GM19240 (cell line): ENCODE results near the gene C14orf180.
"Not testable (repeated sequence)": the region's sequence is repeated elsewhere in the genome, so short reads cannot be mapped to it uniquely, and the experiment has no call there.

ENCODE experiments used
- DNase-seq: peaks from one replicate; pipeline ENCODE4 v3.0.0; 2011; ENCODE audit warnings: low spot score; ENCODE audit not compliant: insufficient read length

Gene C14orf180

GRCh38 chr14:104611881-104612280 is 32.3 kb downstream of the C14orf180 start:
- no peak for DNase-seq

GRCh38 chr14:104614126-104614812 is 34.7 kb downstream of the C14orf180 start:
- DNase-seq: no peak

- DNase-seq: no peak
These were observed 45.4 kb downstream of the C14orf180 start for GRCh38 chr14:104624939-104625338.

DNA sequence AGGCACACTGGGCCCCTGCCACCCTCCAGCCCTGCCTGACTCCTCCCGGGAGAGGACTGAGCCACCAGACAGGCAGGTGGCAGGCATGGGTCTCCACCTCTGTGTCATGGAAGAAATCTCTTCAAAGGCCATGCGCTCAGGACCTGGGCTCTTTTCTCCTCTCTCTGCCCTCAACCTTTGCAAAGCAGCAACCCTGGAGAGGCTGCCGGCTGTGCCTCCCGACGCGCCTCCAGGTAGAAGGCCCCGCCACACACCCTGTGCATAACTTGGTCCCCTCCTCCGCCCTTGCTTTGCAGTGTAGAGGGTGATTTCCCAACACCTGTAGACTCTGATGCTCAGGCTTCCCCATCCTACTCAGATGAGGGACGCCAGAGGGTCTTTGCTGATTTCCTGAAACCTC is 53.2 kb downstream of the C14orf180 start:
- DNase-seq: no peak

DNA sequence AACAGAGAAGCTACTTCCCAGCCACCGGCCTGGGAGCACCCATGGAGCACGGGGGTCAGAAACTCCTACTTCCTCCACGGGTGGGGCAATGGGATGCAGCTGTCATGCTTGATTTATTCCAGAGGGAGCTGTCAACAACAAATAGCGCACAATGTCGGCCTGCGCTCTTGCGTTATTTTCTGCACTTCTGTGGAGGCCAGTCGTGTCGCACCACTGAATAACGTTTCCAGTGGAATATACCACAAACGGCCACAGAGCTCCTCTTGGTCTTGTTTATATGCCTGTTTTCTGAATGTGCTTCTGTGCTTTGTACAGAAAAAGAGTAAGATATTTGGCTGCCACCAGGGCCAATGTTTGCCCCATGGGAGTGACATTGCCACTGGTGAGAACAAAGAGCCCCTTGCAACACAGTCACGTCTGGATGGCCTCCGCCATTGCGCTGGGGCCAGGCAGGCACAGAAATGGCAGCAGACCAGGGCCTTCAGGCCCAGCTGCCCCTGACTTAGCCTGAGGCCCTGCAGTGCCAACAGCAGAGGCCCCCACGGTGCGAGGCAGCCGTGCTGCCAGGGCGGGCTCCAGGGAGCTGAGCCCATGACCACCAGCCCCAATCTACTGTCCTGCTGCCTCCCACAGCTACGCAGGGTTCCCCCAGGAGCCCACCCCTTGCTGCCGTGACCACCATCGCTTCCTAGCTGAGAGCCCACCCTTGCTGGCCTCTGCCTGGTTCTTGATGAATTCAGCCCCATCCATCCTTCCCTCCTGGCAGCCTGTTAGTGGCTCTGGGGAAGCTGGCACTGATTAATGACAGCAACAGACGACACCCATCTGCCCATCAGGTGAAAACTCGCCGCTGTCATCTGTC is 53.9 kb downstream of the C14orf180 start:
- DNase-seq: no peak

DNA sequence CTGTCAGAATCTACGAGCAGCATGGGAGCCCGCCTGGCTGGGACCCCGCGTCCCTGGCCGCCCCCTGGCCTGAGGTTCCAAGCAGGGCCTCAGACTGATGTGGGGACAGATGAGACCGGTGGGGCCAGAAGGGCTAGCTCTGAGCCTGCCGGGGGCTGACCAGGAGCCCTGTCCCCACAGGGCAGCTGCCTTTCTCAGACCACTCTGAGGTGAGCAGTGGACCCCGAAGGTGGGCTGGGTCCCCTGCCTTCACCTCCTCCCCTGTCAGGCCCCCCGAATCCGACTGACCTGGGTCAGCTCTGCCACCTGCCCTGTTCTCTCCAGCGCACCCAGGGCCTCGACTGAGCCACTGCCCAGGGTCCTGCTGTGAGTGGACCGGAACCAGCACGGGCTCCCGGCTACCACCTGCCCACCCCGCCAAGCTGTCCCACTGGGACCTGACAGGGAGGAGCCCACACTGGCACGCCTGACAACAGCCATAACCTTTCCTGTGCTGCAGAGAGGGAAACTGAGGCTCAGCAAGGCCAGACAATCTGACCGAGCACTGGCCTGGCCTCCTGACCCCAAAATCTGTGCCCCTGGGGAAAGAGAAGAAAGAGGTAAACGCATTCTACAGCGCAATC is 54.7 kb downstream of the C14orf180 start:
- DNase-seq: no peak

DNA sequence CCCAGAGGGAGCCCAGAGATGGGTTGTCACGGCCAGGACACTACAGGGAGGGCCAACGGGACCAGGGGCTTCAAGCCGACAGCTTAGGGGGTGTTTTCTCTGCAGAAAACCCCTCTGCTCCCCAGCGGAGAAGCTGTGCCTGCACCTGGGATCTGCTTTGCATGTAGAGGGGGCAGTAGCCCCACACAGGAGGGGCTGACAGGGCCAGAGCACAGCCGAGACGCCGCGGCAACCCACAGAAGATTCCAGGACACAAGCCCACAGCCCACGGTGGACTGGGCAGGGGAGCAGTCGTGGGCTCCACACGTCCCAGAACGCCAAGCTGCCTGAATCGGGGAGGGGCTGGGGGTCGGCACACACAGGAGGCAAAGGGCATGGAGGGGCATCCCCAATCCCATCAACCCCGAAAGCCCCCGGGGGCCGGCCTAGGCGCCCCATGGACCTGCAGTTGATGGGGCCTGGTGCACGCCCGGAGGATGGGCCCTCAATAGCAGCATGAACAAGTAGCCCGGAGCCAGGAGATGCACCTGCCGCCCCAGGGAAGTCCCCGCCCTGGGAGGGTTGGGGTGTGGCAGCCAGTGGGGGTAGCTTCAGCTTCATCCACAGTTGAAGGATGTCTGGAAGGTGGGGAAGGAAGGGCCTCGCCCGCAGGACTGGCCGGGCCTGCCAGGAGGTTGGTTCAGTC is 55.5 kb downstream of the C14orf180 start:
- DNase-seq: no peak

- DNase-seq: no peak
These were observed 56.2 kb downstream of the C14orf180 start for GRCh38 chr14:104635717-104636116.

GRCh38 chr14:104636131-104636530 is 56.6 kb downstream of the C14orf180 start:
- DNase-seq: no peak

DNA sequence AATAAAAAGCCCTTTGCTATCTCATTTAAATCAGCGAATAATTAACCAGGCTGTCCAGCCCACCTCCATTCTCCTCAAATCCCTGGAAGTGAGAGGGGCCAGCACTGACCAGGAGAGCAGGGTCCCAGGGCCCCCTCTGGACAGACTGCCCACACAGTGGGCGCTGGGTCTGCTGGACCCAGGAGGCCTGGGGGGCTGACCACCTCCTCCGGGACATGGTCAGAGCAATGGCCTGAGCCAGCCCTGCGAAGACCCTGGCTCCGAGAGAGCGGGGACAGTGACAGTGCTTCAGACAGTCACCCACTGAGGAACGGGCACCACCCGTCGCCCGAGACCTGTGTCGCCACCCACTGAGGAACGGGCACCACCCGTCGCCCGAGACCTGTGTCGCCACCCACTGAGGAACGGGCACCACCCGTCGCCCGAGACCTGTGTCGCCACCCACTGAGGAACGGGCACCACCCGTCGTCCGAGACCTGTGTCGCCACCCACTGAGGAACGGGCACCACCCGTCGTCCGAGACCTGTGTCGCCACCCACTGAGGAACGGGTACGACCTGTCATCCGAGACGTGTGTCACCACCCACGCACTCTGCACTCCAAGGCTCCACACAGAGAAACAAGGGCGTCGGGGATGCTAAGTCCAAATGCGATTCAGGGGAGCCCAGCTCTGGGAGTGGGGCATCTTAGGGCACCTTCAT is 57.4 kb downstream of the C14orf180 start:
- DNase-seq: not testable (repeated sequence)

DNA sequence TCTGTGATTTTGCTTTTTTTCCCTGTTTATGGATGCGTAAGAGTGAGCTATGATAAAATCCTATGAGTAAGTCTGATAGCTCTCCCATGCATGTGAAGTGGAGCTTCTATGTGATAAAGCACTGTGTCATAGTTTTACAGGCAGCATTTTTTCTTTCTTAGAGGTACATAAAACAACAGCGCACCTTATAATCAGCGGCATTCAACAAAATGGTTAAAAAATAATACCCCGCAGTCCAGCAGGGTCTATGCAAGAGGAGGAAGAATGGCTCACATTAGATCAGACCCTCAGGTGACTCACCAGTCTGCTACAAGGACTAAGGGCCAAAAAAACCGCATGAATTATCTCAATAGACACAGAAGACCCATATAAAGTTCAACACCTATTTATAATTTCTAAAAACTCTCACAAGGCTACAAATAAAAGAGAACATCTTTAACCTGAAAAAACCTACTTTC is 58.0 kb downstream of the C14orf180 start:
- no peak for DNase-seq

DNA sequence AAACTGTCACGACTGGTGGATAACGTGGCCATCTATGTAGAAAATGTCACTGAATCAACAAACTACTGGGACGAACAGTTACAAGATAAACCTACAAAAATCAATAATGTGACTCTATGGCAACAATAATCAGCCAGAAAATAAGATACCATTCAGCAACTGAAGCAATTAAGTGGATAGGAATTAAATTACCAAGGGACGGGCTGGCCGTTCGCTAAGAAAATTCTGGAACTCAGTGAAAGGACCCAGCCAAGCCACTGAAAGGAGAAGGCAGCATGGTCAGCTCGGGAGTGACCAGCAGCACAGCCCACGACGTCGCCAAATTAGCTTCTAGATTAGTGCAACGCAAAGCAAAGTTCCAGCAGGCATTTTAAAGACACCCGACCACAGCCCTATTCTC is 58.6 kb downstream of the C14orf180 start:
- no peak for DNase-seq

DNA sequence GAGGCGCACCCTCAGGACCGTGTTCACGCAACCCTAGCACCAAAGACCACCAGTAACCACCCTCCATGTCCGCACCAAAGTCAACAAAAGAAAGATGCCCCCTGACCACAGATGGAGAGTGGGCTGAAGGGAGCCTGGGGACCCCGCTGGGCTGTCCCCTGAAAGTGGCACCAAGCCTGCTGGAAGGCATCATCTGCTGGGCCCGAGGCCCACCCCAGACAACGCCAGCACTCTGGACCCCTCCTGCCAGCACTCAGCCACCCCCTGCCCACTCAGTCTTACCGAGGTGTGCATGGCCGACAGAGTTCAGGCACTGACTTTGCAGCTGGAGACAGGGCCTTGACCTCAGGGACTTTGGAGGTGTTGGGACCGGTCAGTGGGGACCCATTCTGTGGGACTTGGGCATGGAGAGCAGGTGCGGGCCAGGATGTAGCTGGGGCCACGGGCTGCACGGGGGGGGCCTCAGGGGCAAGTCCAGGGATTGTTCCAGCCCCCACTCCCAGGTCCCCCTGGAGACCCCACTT is 59.4 kb downstream of the C14orf180 start:
- no peak for DNase-seq

GRCh38 chr14:104639471-104639870 is 59.9 kb downstream of the C14orf180 start:
- DNase-seq: no peak
